HCT116 (cell line): Measurements from ENCODE around the gene KLHL2. TPM values are rescaled to one million over a fixed set of nuclear protein-coding genes. Genes with fewer than 3 reads are reported as not detected.

Source experiments
- ATAC-seq: fragments of 200-7000 bp; cut with Tn5 transposase; 2 replicates; pipeline ENCODE4 v1.9.1; 2020; ENCODE audit warnings: mild to moderate bottlenecking, moderate library complexity
- BruUV-seq: library from RNA; stranded (reverse); fragments of 400-500 nt; replicated peaks from 2 replicates; lab custom pipeline; 2021; lab: Mats Ljungman, UMichigan
- CTCF ChIA-PET: fragments of 300-600 bp; sonication (Branson Sonifier 250); formaldehyde crosslinking; loops from one replicate; lab custom pipeline; 2021; ENCODE audit warnings: antibody characterized with exemption; lab: Charles Lee
- POLR2A ChIA-PET: fragments of 300-600, 350-600 bp; sonication (Branson Sonifier 250); formaldehyde crosslinking; loops from one replicate; lab custom pipeline; 2021; ENCODE audit warnings: antibody characterized with exemption; lab: Charles Lee
- RAD21 ChIA-PET, 2 experiments: fragments of 300-600 bp; sonication (Branson Sonifier 250); formaldehyde crosslinking; loops; one replicate each; lab custom pipeline; 2023; ENCODE audit warnings: low total read pairs in 2 of 2; ENCODE audit not compliant: uncharacterized antibody in 2 of 2, unreplicated experiment in 2 of 2, low non-redundant PET in 1 of 2; lab: Charles Lee
- DNase-seq: peaks from one replicate; pipeline ENCODE4 v3.0.0-alpha.2; 2010; ENCODE audit warnings: low read depth, low spot score
- H2AFZ ChIP-seq: fragments of 200-600 bp; shearing (Covaris generic), sonication (generic); 2 replicates; pipeline ENCODE4 v1.6.1; 2017; ENCODE audit warnings: low read depth, mixed run types, mixed read lengths, antibody characterized with exemption, low read length; ENCODE audit not compliant: poor library complexity, severe bottlenecking
- H3K27ac ChIP-seq: 2 replicates; pipeline ENCODE4 v1.5.1; 2012; ENCODE audit warnings: low read depth, low read length
- H3K27me3 ChIP-seq: fragments of 200-600 bp; sonication (generic); 2 replicates; pipeline ENCODE4 v1.6.1; 2016; ENCODE audit warnings: mixed run types, low read length, mixed read lengths; ENCODE audit not compliant: insufficient read depth
- H3K36me3 ChIP-seq, 2 experiments: fragments of 200-500 bp in 1 of 2; fragments of 200-600 bp in 1 of 2; sonication (Bioruptor generic) in 1 of 2; sonication (generic) in 1 of 2; 2 replicates each; pipeline versions ENCODE4 v1.5.1 to v1.6.1; 2014 to 2016; ENCODE audit warnings: low read length in 2 of 2, inconsistent platforms in 1 of 2, mixed read lengths in 1 of 2, mixed run types in 1 of 2; ENCODE audit not compliant: insufficient read depth in 2 of 2, control insufficient read depth in 1 of 2
- H3K4me1 ChIP-seq, 2 experiments: fragments of 200-600 bp in 1 of 2; sonication (generic) in 1 of 2; 2 replicates each; pipeline versions ENCODE4 v1.5.1 to v1.6.1; 2012 to 2017; ENCODE audit warnings: low read length in 2 of 2, inconsistent platforms in 1 of 2, mild to moderate bottlenecking in 1 of 2, mixed read lengths in 1 of 2, mixed run types in 1 of 2, moderate library complexity in 1 of 2; ENCODE audit not compliant: insufficient read depth in 2 of 2, control insufficient read depth in 1 of 2
- H3K4me2 ChIP-seq: fragments of 200-600 bp; sonication (generic); 2 replicates; pipeline ENCODE4 v1.6.1; 2017; ENCODE audit warnings: mixed run types, low read length, mixed read lengths
- H3K4me3 ChIP-seq, 2 experiments: fragments of 200-600 bp in 1 of 2; sonication (generic) in 1 of 2; replicated peaks in 1 of 2; 2 replicates each; pipeline ENCODE4 v1.5.1; 2011 to 2016; ENCODE audit warnings: low read length in 2 of 2, control low read depth in 1 of 2, low read depth in 1 of 2, mild to moderate bottlenecking in 1 of 2, mixed read lengths in 1 of 2, mixed run types in 1 of 2
- H3K79me2 ChIP-seq: fragments of 200-600 bp; sonication (generic); 2 replicates; pipeline ENCODE4 v1.6.1; 2017; ENCODE audit warnings: mild to moderate bottlenecking, mixed run types, low read length, moderate library complexity, mixed read lengths; ENCODE audit not compliant: insufficient read depth
- H3K9ac ChIP-seq: fragments of 200-600 bp; sonication (generic); 2 replicates; pipeline ENCODE4 v1.6.1; 2016; ENCODE audit warnings: low read length, mixed read lengths
- H3K9me2 ChIP-seq: fragments of 200-600 bp; sonication (generic), shearing (Covaris generic); 2 replicates; pipeline ENCODE4 v1.6.1; 2017; ENCODE audit warnings: mixed run types, mild to moderate bottlenecking, moderate library complexity; ENCODE audit not compliant: insufficient read depth
- H3K9me3 ChIP-seq, 2 experiments: fragments of 200-500 bp in 1 of 2; fragments of 200-600 bp in 1 of 2; sonication (Bioruptor generic) in 1 of 2; sonication (generic) in 1 of 2; 2 replicates each; pipeline ENCODE4 v1.6.1; 2014 to 2017; ENCODE audit warnings: low read length in 2 of 2, mixed read lengths in 2 of 2, inconsistent platforms in 1 of 2, low read depth in 1 of 2, mild to moderate bottlenecking in 1 of 2, mixed run types in 1 of 2, moderate library complexity in 1 of 2; ENCODE audit not compliant: control insufficient read depth in 1 of 2, insufficient read depth in 1 of 2
- H4K20me1 ChIP-seq: fragments of 200-600 bp; sonication (generic), shearing (Covaris generic); 2 replicates; pipeline ENCODE4 v1.6.1; 2017; ENCODE audit warnings: mixed run types, mild to moderate bottlenecking, moderate library complexity; ENCODE audit not compliant: insufficient read depth
- ELF1 ChIP-seq: IDR thresholded peaks from 2 replicates; pipeline ENCODE4 v1.6.1; 2012; ENCODE audit warnings: low read depth, borderline replicate concordance
- EZH2 ChIP-seq: fragments of 200-600 bp; sonication (generic); IDR thresholded peaks from 2 replicates; pipeline ENCODE4 v1.6.1; 2017; ENCODE audit warnings: antibody characterized with exemption, mixed run types
- MAX ChIP-seq: IDR thresholded peaks from 2 replicates; pipeline ENCODE4 v1.6.1; 2012
- POLR2A ChIP-seq: IDR thresholded peaks from 2 replicates; pipeline ENCODE4 v1.7.0; 2011; ENCODE audit warnings: borderline replicate concordance; ENCODE audit not compliant: insufficient read depth, insufficient read length; ENCODE audit errors: extremely low read depth
- RAD21 ChIP-seq: IDR thresholded peaks from 2 replicates; pipeline ENCODE4 v1.6.1; 2012; ENCODE audit warnings: low read depth, mild to moderate bottlenecking
- TCF7L2 ChIP-seq: IDR thresholded peaks from 2 replicates; pipeline ENCODE4 v1.7.0; 2011; ENCODE audit warnings: borderline replicate concordance, inconsistent platforms; ENCODE audit not compliant: insufficient read depth, insufficient read length; ENCODE audit errors: extremely low read depth
- ZNF274 ChIP-seq: fragments of 200-500 bp; sonication (Bioruptor generic); IDR thresholded peaks from 2 replicates; pipeline ENCODE4 v1.6.1; 2014; ENCODE audit warnings: mild to moderate bottlenecking, low read depth, low read length, inconsistent platforms
- intact Hi-C: fragments of 100-400 bp; cut with micrococcal nuclease; formaldehyde crosslinking; loops from 2 replicates; pipeline ENCODE4 v1.10.0; 2022
- total RNA-seq: library from RNA; stranded (reverse); gene quantifications from one replicate; pipeline ENCODE4 v1.2.1, GENCODE V29; 2021; ENCODE audit not compliant: unreplicated experiment
- TF ChIP-seq, protein P1 (sequence below), 3 experiments: fragments of 200-600 bp in 1 of 3; sonication (generic) in 1 of 3; IDR thresholded peaks in 2 of 3; conservative IDR thresholded peaks in 1 of 3; 2 replicates each; pipeline ENCODE4 v1.5.1; 2012 to 2017; ENCODE audit warnings: low read depth in 2 of 3, low read length in 2 of 3, antibody characterized with exemption in 1 of 3, borderline replicate concordance in 1 of 3, control low read depth in 1 of 3, mild to moderate bottlenecking in 1 of 3, mixed read lengths in 1 of 3, mixed run types in 1 of 3, moderate library complexity in 1 of 3; ENCODE audit not compliant: insufficient read depth in 1 of 3

Gene KLHL2
- total RNA-seq, 1 experiment from 2014 or later = 24.6 TPM

DNA sequence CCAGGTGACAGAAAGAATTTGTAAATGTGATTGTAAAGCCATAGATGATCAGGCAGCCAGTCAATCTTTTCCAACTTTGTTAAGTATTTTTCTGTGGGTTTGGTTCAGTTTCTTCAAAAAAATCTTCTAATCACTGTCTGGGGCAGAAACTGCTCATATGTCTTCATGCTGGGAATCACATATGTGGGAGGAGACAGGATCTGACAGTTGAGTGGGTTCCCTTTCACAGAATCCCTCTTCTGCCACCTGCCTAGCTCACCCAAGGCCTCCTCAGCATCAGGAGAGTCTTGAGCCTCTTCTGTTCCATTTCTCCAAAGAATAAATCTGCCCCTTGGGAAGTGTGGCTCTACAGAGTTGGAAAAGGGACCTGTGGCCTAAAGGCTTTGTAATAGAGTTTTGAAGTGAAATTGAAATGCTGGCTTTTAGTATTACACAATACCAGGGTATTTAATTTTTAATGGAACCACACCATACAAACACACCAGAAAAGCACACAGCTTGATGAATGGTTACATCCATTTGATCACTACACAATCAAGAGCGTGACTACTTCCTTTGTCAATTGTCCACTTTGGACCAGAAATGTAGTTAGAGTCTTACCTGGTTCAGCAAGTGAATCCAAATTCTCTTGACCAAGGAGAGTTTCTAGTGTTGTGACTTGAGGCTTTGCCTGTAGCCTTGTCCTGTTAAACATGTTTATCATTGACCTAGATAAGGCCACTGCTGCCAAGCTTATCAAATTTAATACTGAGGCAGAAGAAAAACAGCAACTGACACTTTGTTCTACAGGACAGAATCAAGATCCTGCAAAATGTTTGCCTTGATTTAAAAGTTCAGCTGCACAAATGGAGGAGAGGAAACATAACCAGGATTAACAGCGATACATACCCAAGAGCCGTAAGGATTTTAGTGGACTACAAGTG lies 140.5 kb downstream of the KLHL2 start:
- ATAC-seq = no peak
- Histone ChIP-seq H3K4me3 (no peak overlapping the region), H3K9me2 (no peaks in the 10 kb centered on the region), H3K4me1 (no peaks in the 10 kb centered on the region; a peak in 1 of 4 replicates), H4K20me1 (no peaks in the 10 kb centered on the region), H2AFZ (no peak overlapping the region), H3K79me2 (no peaks in the 10 kb centered on the region), H3K4me2 (no peak overlapping the region), H3K27me3 (no peaks in the 10 kb centered on the region), H3K36me3 (no peaks in the 10 kb centered on the region), H3K9ac (no peak overlapping the region), H3K27ac (no peak overlapping the region), H3K9me3 (no peaks in the 10 kb centered on the region)
- ChIA-PET POLR2A (no interaction called here), CTCF (interaction anchor here (1.2 kb wide), 1 partner anchor 217 kb away, joined by 3 read pairs; no protein-coding TSS in a partner anchor), RAD21 (no interaction called here)
- TF ChIP-seq ZNF274 (no peak), POLR2A (no peak), EZH2 (no peak), MAX (no peak)
- no peak for DNase-seq
- intact Hi-C loops = no loop called here
- no TSS peak for BruUV-seq

DNA sequence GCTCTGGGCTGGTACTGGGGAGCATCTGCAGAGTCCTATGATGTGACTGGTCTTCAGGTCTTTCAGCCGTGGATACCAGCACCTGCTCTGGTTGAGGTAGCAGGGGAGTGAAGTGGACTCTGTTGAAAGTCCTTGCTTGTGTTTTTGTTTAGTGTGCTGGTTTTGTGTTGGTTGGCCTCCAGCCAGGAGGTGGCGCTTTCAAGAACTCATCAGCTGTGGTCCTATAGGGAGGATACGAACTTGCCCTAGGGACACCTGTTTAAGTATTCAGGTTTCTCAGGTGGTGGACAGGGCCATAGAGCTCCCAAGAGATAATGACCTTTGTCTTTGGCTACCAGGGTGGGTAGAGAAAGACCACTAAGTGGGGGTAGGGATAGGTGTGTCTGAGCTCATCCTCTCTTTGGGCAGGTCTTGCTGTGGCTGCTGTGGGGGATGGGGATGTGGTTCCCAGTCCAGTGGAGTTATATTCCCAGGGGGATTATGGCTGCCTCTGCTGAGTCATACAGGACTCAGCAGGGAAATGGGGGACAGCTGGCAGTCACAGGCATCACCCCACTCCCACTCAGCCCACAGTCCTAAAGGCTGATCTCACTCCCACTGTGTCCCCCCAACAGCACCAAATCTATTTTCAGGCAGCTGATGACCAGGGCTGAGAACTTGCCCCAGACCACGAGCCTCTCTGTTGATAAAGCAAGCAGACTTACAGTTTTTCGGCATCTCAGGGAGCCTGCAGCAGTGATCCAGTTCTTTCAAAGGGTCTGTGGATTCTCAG lies 144.2 kb downstream of the KLHL2 start:
- Histone ChIP-seq H3K27ac (no peak overlapping the region), H3K79me2 (no peaks in the 10 kb centered on the region), H3K9ac (no peak overlapping the region), H3K9me3 (no peaks in the 10 kb centered on the region), H3K36me3 (no peaks in the 10 kb centered on the region), H2AFZ (no peak overlapping the region), H4K20me1 (no peaks in the 10 kb centered on the region), H3K27me3 (no peaks in the 10 kb centered on the region), H3K9me2 (no peaks in the 10 kb centered on the region), H3K4me2 (no peak overlapping the region), H3K4me3 (no peak overlapping the region), H3K4me1 (peaks cover 0 to 3% of the 10 kb centered on the region in 2 experiments; a peak in 2 of 4 replicates)
- intact Hi-C loops = loop anchor here (10.0 kb wide), 1 partner anchor 743 kb away; no protein-coding TSS in a partner anchor
- no peak for DNase-seq
- TF ChIP-seq, protein P1, sequence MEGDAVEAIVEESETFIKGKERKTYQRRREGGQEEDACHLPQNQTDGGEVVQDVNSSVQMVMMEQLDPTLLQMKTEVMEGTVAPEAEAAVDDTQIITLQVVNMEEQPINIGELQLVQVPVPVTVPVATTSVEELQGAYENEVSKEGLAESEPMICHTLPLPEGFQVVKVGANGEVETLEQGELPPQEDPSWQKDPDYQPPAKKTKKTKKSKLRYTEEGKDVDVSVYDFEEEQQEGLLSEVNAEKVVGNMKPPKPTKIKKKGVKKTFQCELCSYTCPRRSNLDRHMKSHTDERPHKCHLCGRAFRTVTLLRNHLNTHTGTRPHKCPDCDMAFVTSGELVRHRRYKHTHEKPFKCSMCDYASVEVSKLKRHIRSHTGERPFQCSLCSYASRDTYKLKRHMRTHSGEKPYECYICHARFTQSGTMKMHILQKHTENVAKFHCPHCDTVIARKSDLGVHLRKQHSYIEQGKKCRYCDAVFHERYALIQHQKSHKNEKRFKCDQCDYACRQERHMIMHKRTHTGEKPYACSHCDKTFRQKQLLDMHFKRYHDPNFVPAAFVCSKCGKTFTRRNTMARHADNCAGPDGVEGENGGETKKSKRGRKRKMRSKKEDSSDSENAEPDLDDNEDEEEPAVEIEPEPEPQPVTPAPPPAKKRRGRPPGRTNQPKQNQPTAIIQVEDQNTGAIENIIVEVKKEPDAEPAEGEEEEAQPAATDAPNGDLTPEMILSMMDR (IDR thresholded peaks at IDR 0.05 in 2 of 3, conservative IDR thresholded peaks at IDR 0.05 in 1 of 3; ENCODE audit: borderline replicate concordance in 1 of 3, insufficient read depth in 1 of 3, low read depth in 2 of 3, low read length in 2 of 3) = 0 out of 6 replicates have a peak, but pooled peaks of 1 of the 3 experiments have one; percentile 15
- TF ChIP-seq RAD21 (no peak), ELF1 (no peak), TCF7L2 (no peak)
- CTCF ChIA-PET = interaction anchor here (1.3 kb wide), 1 partner anchor 9 kb away, joined by 3 read pairs; no protein-coding TSS in a partner anchor
- POLR2A ChIA-PET = no interaction called here
- ATAC-seq = 0 out of 2 replicates have a peak, but pooled peaks have one; percentile 12
- RAD21 ChIA-PET = no interaction called here
- no TSS peak for BruUV-seq
